GM10847 (cell line): Measurements from ENCODE around the gene CDH4.

Source experiments
- POLR2A ChIP-seq: IDR thresholded peaks from 2 replicates; pipeline ENCODE4 v1.6.1; 2011; ENCODE audit not compliant: insufficient read length; ENCODE audit errors: extremely low read depth

The CDH4 gene

GRCh38 chr20:61346996-61347395, 94.9 kb downstream of the CDH4 start:
- TF ChIP-seq POLR2A = no peak

GRCh38 chr20:61347443-61347842, 95.4 kb downstream of the CDH4 start:
- TF ChIP-seq POLR2A = no peak

DNA sequence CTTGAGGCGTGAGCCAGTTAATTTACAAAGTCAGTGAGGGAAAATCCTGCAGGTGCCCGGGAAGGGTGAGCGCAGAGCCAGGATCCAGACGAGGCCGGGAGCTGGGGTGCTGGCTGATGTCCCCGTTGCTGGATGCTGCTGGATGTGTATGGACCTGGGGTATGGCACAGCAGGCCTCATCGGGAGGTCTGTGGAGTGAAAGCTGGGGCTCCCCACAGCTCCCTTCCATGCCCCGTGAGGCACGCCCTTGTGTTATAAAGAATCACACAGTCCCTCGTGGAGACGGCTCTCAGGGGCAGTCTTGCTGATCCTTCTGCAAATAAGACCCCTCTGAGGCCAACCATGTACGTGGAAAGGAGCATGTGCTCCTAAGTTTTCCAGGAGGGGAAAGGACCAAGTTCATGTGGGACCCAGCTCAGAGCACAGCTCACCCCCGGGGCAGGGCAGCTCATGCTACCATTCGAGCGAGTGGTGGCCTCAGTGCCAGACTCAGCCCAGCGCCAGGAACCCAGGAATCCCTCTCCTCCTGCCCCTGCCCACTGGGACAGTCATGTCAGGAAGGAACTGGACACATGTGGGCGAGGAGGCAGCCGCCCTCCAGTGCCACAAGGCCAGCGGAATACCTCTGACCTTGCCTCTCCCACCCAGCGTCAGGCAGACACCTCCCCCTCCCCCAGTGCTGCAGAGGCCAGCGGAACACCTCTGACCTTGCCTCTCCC, 97.5 kb downstream of the CDH4 start:
- TF ChIP-seq POLR2A = no peak

- no peak for TF ChIP-seq POLR2A
Measured at GRCh38 chr20:61350500-61351250, 98.6 kb downstream of the CDH4 start.

DNA sequence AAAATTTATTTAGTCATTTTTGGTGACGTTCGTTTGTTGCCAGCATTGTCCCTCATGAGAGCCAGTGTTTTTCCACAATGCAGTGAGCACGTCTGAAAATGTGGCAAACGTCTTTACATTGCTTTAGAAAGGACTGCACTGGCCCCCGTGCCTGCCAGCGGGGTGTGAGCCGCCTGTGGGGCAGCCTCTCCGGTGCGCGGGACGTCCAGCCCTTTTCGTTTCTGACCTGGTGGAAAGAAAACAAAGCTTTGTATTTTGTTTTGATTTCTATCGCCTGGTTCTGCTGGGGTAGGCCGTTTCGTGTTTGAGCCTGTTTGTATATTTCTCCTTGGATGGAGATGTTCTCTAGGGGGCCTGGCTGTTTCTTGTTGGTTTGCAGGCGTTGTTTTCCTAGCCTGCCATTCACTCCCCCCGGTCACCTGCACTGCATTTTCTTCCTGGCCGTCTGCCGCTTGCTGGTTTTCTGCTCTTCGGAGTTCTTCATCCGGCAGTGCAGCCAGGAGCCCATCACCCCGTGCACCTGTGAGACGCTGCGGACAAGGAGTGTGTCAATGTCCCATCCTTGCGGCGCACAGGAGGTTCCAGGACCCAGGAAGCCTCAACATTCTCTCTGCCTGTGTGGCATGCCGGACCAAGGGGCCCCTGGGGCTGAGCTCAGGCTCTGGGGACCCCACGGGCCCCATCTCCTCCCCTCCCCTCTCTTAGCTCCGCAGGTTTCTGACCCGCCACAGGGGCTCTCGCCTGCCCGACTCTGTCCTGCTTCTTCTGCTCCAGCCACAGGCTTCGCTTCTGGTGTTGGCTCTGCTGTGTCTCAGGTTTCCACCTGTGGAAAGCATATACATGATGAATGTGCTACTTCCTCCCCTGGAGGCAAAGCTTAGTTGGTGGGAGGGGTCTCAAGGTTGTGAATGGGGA, 100.5 kb downstream of the CDH4 start:
- no peak for TF ChIP-seq POLR2A

DNA sequence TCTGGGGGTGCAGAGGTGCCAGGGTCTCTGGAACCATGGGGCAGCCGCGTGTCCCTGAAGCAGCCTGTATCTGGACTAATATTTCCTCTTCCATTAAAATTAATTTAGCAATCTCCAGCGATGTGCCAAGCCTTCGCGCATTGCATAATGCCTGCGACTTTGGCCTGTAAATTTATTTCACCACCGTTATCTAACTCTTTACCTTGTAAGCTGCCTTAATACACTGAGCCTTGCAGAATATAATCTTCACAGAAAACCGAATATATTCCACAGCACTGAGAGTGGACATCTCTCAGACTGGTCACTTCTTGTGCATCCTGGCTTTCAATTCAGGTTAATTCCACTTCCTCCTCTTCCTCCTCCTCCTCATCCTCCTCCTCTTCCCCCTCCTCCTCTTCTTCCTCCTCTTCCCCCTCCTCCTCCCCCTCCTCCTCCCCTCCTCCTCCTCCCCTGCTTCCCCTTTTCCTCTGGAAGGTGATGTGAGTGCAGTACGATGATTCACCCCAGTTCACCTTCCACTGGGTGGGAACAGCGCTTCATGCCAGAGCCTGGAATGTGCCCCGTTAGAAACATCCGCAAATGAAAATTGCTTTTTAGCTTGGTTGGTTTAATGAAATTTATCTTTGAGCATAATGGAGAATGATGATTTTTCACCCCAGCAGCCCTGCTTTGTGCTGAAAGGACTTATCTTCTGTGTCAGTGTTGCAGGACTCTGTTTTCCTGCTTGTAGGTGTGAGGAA, 101.4 kb downstream of the CDH4 start:
- no peak for TF ChIP-seq POLR2A

DNA sequence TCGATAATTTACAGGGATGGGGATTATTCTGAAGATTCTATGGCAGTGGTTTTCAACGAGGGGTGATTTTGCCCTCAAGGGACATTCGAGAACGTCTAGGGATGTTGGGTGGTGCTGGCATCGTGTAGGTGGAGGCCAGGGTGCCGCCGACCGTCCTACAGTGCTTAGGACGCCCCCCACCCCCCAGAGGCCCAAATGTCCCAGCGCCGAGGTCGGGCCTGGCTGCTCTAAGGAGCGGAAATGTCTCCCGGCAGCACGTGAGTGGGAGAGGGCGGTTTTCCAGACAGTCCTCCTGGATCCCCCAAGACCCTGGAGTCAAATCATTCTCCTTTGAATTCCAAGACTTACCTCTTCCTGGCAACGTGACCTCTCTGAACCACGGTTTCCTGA, 101.9 kb downstream of the CDH4 start:
- no peak for TF ChIP-seq POLR2A

DNA sequence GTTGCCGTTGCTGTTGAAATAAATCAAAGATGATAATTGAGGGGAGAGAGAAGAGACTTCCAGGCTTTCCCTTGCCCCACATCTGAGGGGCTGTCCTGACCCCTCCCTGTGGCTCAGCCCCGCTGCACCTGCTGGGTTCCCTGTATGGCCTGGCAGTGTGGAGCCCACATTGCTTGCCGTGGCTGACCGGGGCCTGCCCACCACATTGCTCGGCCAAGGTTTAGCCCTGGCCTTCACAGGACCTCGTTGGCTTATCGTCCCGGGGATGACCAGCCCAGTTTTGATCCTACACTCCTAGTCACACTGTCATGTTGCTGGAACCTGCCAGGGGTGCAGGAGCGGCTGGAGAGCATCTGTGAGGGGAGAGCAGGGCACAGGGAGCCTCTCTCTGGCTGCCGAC, 102.4 kb downstream of the CDH4 start:
- TF ChIP-seq POLR2A = no peak

DNA sequence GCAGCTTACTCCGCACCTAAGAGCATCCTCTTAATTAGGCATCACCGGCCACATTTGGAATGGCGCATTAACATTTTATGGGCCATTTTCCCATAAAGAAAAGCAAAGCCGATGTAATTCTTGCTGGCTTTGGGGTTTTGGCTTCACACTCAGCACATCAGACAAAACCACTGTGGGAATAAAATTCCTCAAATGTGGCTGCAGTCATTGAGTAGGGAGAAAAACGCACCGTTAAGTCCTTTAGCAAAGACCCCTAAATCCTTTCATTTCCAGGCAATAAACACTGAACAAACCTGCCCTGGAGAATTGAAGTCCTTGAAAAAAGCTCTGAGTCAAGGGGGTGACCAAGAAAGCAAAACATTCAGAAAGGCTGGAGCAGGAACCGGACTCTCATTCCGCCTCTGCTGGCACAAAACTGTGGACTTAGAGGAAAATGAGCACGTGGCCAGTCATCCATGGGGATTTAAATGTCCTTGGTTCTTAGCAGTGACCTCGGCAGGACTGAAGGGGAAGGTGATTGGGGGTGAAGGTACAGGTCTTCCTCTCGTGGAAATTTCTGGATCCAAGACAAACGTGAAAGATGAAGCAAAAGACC, 102.9 kb downstream of the CDH4 start:
- no peak for TF ChIP-seq POLR2A

DNA sequence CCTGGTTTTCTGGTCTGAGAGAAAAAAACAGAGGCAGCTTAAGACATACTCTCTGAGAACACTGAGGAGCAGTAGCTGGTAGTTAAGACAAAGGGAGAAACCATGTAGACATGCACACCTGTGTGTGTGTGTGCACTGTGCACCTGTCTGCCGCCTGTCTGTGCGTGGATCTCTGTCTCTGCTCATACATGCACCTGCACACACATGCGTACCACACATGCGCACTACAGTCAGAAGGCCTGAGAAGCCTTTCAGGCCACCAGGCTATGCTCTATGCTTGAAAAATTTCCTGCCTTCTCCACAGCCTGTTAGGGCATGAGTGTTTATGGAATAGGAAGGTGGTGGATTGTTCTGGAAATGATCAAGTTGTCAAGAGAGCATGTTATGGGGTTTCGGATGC, 103.5 kb downstream of the CDH4 start:
- no peak for TF ChIP-seq POLR2A

GRCh38 chr20:61356196-61356595, 104.1 kb downstream of the CDH4 start:
- TF ChIP-seq POLR2A = no peak

- no peak for TF ChIP-seq POLR2A
Measured at GRCh38 chr20:61357119-61357518, 105.1 kb downstream of the CDH4 start.

- no peak for TF ChIP-seq POLR2A
Measured at GRCh38 chr20:61359254-61359653, 107.2 kb downstream of the CDH4 start.

DNA sequence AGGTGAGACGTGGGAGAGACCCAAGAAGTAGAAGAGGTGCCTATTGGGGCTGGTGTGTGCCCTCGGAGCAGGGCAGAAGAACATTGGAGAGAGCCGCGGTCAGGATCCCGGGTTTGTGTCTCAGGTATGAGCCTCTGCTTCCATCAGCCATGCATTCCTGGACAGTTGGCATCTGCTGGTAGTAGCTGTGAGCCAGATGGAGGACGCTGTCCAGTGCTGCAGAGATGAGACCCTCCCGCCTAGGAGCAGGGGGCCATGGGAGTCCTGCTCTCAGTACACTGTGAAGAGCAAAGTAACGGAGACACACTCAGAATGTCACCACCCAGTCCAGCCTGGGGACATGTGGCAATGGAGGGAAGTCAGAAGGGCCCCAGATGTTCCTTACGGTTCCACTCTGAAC, 108.2 kb downstream of the CDH4 start:
- TF ChIP-seq POLR2A = no peak

GRCh38 chr20:61360940-61361339, 108.9 kb downstream of the CDH4 start:
- TF ChIP-seq POLR2A = no peak
